Measurements from ENCODE around the gene LTBP4.
"Not testable (repeated sequence)": the region's sequence is repeated elsewhere in the genome, so short reads cannot be mapped to it uniquely, and the experiment has no call there.

Gene LTBP4

GRCh38 chr19:40612831-40613689 is 11.9 kb downstream of the LTBP4 start:
- peak; percentile 47 to 69 (median 60) for DNase-seq

DNA sequence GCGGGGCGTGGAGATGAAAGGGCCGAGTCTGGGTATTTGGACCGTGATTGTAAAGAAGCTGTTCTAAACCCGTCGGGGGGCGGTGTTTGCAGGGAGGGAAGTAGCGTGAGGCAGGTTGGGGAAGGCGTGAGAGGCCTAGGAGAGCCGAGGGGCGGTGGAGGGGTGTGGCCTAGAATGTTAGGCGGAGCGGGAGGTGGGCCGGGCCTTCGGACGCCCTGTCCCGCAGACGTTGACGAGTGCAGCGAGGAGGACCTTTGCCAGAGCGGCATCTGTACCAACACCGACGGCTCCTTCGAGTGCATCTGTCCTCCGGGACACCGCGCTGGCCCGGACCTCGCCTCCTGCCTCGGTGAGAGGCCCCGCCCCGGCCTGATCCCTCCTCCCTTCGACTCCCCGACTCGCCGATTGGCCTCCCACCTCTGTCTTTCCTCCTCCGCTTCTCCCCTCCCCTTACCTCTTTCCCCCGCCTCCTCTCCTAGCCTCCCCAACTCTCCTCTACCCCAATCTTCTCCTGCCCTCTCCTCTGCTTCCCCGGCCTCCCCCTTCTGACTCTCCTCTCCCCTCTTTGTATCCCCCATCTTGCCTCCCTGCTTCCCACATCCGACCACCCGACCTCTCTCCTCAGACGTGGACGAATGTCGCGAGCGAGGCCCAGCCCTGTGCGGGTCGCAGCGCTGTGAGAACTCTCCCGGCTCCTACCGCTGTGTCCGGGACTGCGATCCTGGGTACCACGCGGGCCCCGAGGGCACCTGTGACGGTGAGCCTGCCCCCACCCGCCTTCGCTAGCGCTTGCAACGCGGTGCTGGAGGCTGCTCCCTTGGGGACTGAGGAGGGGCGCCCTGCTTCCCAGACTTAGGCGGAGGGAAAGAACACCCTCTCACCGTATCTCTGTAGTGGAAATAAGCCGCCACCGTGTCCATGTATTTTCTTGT is 12.8 kb downstream of the LTBP4 start:
- peak; percentile 54 to 79 (median 70) for DNase-seq

DNA sequence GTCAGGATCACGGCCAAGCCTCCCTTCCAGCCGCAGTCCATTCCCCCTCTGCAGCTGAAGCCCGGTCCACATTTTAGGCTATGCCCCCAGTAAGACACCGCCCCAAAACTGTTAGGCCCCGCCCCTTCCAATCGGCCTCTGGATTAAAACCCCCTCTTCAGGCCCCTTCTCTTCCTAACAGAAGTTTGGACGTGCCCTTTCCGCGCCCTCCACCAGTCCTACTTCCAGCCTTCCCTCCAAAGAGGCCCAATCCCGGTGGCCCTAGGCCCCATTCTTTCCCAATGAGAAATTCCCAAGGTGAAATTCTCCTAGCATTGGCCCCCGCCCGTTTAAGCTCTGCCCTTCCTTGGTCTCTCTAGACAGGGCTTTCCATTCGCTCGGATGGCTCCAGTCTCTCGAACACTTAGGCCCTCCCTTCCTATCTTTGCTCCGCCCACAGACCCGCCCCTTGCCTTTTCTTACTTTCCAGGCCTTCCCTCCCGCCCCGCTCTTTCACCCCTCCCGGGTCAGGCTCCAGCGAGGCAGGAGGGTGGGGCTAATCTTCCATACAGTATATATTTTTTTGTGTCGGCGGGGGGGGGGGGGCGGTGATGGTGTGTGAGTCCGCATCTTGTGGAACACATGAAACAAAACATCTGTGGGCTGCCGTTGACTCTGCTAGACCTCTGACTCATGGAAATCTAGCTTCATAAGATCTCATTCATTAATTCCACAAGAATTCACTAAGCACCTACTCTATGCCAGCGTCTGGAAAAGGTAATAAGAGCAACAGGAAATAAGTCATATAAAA is 13.6 kb downstream of the LTBP4 start:
- DNase-seq: peak; percentile 64 to 73 (median 65)

DNA sequence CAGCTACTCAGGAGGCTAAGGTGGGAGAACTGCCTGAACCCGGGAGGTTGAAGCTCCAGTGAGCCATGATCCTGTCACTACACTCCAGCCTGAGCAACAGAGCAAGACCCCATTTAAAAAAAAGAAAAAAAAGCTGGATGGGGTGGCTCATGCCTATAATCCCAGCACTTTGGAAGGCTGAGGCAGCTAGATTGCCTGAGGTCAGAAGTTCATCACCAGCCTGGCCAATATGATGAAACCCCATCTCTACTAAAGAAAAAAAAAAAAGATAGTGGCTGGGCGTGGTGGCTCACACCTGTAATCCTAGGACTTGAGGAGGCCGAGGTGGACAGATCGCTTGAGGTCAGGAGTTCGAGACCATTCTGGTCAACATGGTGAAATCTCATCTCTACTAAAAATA is 15.0 kb downstream of the LTBP4 start:
- DNase-seq: no peak

GRCh38 chr19:40616941-40617340 is 15.8 kb downstream of the LTBP4 start:
- no peak for DNase-seq

- DNase-seq: no peak
These were observed 16.8 kb downstream of the LTBP4 start for GRCh38 chr19:40617961-40618360.

GRCh38 chr19:40619333-40620160 is 18.4 kb downstream of the LTBP4 start:
- no peak for DNase-seq

DNA sequence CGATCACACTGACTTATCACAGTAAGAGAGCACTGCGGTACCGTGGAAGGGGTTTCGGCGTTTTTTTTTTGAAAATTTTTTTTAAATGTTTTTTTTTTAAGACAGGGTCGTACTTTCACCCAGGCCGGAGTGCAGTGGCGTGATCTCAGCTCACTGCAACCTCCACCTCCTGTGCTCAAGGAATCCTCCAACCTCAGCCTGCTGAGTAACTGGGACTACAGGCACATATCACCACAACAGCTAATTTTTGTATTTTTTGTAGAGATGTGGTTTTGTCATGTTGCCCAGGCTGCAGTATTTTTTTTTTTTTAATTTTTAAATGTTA is 19.0 kb downstream of the LTBP4 start:
- DNase-seq: no peak

GRCh38 chr19:40621283-40621682 is 20.1 kb downstream of the LTBP4 start:
- DNase-seq: no peak

DNA sequence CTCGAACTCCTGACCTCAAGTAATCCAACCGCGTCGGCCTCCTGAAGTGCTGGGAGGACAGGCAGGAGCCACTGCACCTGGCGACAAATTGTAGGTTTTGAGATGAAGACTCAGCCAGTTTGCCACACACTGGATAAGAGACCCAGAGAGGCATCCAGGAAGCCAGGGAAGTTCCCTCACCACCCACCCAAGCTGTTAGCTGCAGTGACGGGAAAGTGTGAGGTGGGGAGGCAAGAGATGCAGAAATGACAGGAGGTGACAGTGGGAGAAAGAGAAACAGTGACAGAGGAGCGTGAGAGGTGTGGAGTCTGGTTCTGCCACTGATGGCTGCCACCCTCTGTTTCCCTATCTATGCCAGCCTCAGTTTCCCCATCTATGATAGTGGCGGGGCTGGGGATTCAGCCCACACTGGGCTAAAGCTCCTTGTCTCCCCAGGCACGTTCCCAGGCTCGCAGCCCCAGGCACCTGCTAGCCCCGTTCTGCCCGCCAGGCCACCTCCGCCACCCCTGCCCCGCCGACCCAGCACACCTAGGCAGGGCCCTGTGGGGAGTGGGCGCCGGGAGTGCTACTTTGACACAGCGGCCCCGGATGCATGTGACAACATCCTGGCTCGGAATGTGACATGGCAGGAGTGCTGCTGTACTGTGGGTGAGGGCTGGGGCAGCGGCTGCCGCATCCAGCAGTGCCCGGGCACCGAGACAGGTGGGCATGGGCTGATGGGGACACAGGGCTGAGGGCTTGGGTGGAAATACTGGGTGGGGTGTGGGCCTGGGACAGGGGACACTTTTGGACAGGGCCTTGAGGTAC is 21.0 kb downstream of the LTBP4 start:
- no peak for DNase-seq

GRCh38 chr19:40622773-40623075 is 21.6 kb downstream of the LTBP4 start:
- DNase-seq: no peak

DNA sequence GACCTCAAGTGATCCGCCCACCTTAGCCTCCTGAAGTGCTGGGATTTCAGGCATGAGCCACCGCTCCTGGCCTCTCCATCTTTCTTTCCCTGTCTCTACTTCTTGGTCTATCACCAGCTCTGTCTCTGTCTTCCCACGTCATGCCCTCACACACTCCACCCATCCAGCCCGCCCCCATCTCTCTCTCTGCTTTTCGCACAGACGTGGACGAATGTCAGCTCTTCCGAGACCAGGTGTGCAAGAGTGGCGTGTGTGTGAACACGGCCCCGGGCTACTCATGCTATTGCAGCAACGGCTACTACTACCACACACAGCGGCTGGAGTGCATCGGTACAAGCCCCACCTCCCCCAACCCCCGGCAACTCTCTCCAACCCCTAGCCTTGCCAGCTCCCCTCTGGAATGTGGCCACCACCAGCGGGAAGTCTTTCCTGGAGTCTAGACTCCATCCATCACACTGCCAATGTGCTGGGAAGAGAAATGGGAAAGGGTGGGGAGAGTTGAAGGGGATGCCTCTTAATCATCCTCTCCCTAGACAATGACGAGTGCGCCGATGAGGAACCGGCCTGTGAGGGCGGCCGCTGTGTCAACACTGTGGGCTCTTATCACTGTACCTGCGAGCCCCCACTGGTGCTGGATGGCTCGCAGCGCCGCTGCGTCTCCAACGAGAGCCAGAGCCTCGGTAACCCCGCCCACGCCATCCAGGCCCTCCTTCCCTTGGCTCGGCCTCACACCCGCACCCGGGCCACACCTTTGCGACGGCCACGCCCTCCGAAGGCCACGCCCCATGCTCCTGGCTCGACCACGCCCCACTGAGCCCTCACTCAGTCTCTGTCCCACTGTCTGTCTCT is 22.5 kb downstream of the LTBP4 start:
- DNase-seq: no peak

- not testable (repeated sequence) for DNase-seq
These were observed 23.4 kb downstream of the LTBP4 start for GRCh38 chr19:40624369-40625153.

DNA sequence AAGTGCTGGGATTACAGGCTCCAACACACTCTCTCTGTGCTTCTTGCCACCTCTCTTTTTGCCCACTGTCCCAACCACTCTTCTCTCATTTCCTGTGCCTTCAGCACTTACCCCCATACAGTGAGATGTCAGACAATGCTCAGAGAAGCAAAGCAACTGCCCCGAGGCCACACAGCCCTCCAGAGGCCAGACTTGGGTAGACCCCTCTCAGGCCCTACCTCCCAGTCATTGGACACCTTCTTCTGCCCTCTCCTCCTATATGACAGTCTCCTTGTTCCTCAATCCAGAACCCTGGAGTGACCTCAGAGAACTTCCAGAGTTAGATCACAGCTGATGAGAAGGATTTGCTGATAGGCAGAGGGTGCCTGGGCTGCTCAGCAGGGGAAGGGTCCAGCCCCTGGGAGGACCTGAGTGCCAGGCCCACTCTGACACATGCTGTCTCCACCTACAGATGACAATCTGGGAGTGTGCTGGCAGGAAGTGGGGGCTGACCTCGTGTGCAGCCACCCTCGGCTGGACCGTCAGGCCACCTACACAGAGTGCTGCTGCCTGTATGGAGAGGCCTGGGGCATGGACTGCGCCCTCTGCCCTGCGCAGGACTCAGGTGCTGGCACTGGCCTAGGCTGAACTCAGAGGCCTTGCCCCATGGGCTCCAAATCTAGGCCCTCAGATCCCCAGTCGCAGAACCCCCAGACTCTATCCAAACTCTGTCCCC is 24.4 kb downstream of the LTBP4 start:
- DNase-seq: peak; percentile 46 to 69 (median 59)

DNA sequence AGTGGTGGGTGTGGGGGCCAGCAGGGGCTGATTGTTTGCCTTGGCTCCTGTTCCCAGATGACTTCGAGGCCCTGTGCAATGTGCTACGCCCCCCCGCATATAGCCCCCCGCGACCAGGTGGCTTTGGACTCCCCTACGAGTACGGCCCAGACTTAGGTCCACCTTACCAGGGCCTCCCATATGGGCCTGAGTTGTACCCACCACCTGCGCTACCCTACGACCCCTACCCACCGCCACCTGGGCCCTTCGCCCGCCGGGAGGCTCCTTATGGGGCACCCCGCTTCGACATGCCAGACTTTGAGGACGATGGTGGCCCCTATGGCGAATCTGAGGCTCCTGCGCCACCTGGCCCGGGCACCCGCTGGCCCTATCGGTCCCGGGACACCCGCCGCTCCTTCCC is 25.7 kb downstream of the LTBP4 start:
- DNase-seq: no peak

DNA sequence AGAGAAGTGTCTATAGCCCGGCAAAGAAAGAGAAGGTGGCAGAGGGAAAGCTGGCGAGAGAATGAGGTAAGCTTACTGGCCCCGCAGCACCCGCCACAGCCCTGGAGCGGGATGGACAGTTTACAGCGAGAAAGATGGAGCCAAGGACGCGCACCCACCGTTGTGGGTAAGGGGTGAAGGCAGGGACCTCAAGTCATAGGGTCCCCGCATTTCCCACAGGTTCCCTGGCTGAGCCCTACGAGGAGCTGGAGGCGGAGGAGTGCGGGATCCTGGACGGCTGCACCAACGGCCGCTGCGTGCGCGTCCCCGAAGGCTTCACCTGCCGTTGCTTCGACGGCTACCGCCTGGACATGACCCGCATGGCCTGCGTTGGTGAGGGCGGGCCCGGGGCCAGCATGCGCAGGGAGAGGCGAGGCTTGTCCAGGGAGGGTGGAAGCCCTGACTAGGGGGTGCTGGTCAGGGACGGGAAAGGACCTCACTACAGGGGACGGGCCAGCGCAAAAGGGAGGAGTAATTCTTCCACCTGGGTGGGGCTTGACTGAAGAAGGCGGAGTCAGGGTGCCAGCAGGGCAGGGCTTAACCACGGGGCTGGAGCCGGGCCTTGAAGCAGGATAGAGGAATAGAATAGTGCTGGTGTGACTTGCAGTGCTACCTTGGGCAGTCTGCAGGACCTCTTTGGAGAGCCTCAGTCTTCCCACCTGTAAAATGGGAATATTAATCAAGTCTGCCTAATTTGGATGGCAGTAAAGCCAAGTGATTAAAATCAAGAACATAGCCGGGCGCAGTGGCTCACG is 26.5 kb downstream of the LTBP4 start:
- no peak for DNase-seq

GRCh38 chr19:40629346-40629745 is 28.2 kb downstream of the LTBP4 start:
- DNase-seq: no peak

Measured in suppressor macrophage (primary cell).